Neuron (in vitro differentiated cells): ENCODE data around the gene B3GALT4.
A peak's percentile ranks its signal among the peaks of the same experiment; 100 is the strongest.

Source experiments
- H2AFZ ChIP-seq: one replicate; pipeline ENCODE4 v1.6.1; 2013; ENCODE audit warnings: low read depth, mild to moderate bottlenecking, inconsistent platforms, low read length, moderate library complexity
- H3K27me3 ChIP-seq: one replicate; pipeline ENCODE4 v1.6.1; 2013; ENCODE audit warnings: low read length; ENCODE audit not compliant: insufficient read depth
- H3K36me3 ChIP-seq: one replicate; pipeline ENCODE4 v1.6.1; 2013; ENCODE audit warnings: low read length; ENCODE audit not compliant: insufficient read depth
- H3K4me1 ChIP-seq: one replicate; pipeline ENCODE4 v1.6.1; 2013; ENCODE audit warnings: low read length; ENCODE audit not compliant: insufficient read depth
- H3K4me3 ChIP-seq: 2 replicates; pipeline ENCODE4 v1.5.1; 2013; ENCODE audit warnings: mild to moderate bottlenecking, low read length, moderate library complexity
- H3K9me3 ChIP-seq: one replicate; pipeline ENCODE4 v1.6.1; 2013; ENCODE audit warnings: low read length

The B3GALT4 gene

DNA sequence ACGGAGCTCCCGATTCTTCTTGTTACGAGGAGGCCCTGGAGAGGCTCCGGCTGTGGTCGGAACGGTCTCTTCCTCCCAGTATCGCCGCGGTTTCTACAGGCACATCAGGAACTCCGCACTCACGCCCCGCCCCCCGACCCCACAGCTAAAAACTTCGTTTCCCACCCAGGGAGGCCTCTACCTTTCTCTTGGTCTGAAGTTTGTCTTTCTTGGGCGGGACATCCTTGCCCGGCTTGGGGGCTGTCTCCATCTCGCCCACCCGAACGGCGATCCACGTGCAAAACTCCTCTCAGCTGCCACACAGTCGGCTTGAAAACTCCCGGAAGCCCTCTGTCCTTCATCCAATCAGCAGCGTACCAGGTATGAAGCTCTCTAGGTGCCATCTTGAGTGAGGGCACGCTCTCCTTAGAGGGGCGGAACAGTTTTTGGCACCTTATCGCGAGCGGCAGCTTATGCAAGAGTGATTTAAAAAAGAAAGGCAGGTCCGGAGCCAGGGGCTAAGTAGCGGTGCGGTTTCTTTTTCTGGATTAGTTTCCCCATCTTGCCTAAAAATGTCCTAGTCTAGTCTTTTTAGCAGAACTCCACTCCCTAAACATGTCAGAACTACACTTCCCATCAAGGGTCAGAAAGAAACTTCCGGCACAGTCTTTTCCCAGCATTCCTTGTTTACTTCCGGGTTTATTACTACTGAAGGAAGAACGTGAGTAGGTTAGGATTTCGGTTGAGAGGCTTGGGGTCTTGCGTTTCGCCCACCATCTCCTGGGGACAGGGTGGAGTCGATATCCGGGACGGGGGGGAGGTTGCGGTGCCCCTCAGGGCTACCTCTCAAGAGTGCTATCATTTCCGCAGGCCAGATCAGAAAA is 12.2 kb downstream of the B3GALT4 start, which contains the start of the genes PFDN6 and WDR46:
PFDN6 (plus strand) TSS at position 681 of the 863 bp plus-strand sequence. CDS start 256 bp downstream, outside the sequence.
WDR46 (minus strand) TSS at position 319 of the 863 bp plus-strand sequence; CDS start at position 250, 69 bp downstream.
- Histone ChIP-seq H3K36me3 (peaks cover 38% of the 10 kb centered on the region), H2AFZ (peak within 1 kb of the TSS; percentile 89)

DNA sequence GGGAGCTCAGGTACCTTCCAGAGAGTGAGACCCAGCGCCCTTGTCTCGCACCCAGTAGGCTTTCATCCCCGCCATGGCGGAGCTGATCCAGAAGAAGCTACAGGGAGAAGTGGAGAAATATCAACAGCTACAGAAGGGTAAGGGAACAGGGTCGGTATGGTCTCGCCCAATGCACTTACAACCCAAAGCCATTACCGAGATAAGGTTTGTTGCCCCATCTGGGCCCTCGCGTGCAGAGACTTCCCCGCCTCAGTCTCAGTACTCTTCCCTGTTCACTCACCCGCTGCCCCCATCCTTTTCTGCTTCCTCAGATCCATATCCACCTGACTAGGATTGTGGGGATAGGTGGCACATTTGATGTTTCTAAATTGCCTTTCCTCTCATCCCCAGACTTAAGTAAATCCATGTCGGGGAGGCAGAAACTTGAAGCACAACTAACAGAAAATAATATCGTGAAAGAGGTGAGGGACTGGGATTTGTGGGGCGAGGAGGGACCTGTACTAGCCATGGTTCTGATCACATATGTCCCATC is 12.9 kb downstream of the B3GALT4 start:
- no peaks in the 10 kb centered on the region for H3K9me3 ChIP-seq
- peaks cover 36% of the 10 kb centered on the region for H3K36me3 ChIP-seq
- H2AFZ ChIP-seq, result peak overlapping the region; percentile 89
- H3K4me1 ChIP-seq, result peaks cover 20% of the 10 kb centered on the region
- H3K4me3 ChIP-seq, result peak overlapping the region; percentile 96
- no peaks in the 10 kb centered on the region for H3K27me3 ChIP-seq

More for the DNA sequence above, 12.2 kb downstream of the B3GALT4 start, which contains the start of the genes PFDN6 and WDR46:
- peaks cover 20% of the 10 kb centered on the region for H3K4me1 ChIP-seq
- peak within 1 kb of the TSS; percentile 96 for H3K4me3 ChIP-seq
- H3K9me3 ChIP-seq, result no peaks in the 10 kb centered on the region
- H3K27me3 ChIP-seq, result no peaks in the 10 kb centered on the region

DNA sequence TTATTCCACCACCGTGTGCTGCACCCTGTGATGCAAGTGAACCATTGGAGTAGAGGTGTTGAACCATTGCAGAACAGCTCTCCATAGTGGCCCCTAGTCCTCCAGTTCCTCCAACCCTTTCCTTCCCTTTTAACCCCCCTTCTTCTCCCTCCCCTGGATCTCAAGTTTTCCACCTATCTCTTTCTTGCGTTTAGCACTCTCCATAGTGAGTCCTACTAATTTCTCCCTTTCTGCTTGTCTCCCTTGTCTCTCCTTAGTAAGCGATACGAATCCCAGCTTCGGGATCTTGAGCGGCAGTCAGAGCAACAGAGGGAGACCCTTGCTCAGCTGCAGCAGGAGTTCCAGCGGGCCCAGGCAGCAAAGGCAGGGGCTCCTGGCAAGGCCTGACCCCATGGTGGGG is 13.5 kb downstream of the B3GALT4 start:
- Histone ChIP-seq H3K4me3 (peak overlapping the region; percentile 96), H3K9me3 (no peaks in the 10 kb centered on the region), H3K27me3 (no peaks in the 10 kb centered on the region), H3K36me3 (peaks cover 36% of the 10 kb centered on the region), H3K4me1 (peaks cover 20% of the 10 kb centered on the region), H2AFZ (no peak overlapping the region)

DNA sequence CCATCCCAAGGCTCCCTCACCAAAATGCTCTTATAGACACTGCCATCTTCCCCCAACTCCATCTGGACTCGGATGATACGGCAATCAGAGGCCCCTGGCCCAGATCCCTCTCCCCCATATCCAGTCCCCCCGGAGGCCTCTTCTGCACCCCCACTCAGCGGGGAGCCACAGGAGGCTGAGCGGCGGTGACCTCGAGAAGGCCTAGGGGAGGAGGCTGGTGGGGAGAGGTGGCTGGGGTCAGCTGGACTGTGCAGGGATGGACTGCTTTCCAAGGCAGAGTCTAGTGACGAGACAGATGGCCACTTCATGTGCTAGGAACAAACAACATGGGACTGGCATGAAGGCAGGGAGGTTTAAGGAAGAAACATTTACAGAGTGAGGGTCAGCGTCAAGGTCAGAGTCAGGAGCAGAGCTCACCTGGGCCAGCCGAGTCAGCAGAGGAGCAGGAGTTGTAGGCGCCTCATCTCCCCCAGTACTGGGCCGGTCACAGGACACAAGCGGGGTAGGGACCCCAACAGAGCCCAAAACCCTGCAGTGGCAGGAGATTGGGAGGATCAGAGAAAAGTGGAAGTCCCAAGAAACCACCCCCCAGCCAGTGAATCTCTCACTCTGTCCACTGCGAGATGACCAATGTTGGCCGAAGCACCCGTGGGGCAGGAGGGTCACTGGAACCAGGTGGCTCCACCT is 16.2 kb downstream of the B3GALT4 start:
- Histone ChIP-seq H2AFZ (no peak overlapping the region), H3K9me3 (no peaks in the 10 kb centered on the region), H3K4me3 (no peak overlapping the region), H3K27me3 (no peaks in the 10 kb centered on the region), H3K36me3 (peaks cover 25% of the 10 kb centered on the region), H3K4me1 (peaks cover 25% of the 10 kb centered on the region)

DNA sequence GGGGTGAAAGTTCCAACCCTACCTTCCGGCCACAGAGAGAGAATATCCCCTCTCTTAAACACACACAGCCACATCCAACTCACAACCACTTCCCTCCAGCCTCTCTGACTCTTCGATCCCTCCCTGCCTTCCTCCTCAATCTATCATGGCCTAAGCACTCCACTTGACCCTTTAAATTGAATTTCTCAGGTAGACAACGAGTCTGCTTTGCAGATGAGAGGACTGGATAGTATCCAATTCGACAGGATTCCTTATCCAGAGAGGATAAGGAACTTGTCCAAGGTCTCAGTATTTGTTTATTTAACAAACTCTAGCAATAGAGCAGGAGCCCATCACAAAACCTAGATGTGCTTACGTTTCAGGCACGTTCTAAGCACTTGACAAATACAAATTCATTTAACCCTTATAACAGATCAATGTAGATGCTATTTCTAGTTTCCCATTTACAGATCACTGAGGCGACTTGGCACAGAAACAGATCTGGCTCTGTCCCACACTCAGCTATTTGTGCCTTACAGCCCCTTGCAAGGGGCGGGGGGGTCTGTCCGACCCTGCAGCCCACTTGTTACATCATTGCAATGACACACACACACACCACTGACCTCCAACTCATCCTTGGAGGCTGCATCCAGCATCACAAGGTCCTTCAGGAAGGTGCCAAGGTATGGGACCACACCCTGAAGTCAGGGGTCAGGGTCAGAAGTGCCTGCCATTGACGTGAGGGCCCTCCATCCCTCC is 17.3 kb downstream of the B3GALT4 start:
- no peaks in the 10 kb centered on the region for H3K27me3 ChIP-seq
- peaks cover 25% of the 10 kb centered on the region for H3K36me3 ChIP-seq
- H2AFZ ChIP-seq, result no peak overlapping the region
- no peaks in the 10 kb centered on the region for H3K9me3 ChIP-seq
- no peak overlapping the region for H3K4me3 ChIP-seq
- H3K4me1 ChIP-seq, result peaks cover 23% of the 10 kb centered on the region

DNA sequence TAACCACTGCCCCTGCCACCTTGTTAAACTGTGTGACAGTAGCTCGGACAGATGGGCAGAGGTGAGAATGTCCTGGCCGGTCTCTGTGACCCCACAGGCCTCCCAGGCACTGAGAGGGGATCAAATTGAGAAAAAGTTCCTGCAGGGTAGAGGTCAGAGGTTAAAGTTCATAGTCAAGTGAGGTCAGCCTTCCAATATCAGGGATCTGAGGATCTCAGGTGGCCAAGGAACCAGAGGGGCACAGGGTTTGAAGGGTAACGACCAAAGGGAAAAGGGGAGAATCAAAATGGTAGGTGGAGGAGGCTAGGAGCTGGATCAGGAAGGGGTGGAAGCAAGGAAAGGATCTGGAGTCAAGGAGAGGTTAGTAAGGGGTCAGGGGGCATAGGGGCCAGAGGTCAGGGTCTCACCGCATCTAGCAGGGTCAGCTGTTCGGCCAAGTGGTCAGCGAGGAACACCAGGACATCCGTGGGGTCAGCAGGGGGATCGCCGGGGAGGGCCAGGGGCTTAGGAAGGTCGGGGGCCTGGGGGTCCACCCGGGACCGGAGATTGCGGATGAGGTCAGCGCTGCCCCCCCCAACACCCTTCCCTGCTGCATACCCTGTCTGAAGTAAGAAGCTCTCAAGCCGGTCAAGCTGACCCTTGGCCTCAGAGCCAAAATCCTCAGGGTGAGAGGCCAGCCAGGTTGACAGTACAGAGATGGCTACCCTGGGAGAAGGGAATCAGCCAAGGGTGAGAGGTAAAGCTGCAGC is 18.9 kb downstream of the B3GALT4 start:
- peaks cover 12% of the 10 kb centered on the region for H3K4me1 ChIP-seq
- H3K36me3 ChIP-seq, result peaks cover 25% of the 10 kb centered on the region
- no peaks in the 10 kb centered on the region for H3K27me3 ChIP-seq
- H3K4me3 ChIP-seq, result no peak overlapping the region
- H2AFZ ChIP-seq, result no peak overlapping the region
- no peaks in the 10 kb centered on the region for H3K9me3 ChIP-seq

DNA sequence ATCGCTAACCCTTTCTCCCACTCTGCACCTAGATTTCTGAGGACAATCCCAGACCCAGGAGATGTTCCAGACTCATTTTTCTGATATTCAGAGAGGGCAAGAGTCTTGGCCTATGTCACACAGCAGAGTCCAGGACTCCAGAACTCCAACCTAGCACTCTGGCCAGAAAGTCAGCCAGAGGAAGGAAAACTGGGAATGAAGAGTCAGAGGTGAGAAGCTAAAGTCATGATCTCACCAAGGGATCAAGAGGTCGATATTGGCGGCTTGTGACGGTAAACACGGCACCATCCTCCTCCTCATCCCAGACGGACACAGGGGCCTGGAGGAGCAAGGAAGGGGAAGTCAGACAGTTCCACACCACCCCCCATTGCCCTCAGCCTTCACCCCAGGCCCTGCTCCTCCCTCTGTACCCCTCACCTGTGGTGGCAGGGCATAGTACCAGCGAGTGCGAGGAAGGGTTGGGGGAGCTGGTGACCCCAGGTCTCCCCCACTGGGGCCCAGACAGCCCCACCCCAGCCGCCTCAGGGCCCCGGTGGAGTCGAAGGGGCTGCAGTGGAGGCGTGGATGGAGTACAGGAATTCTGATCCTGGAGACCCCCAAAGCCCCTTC is 20.0 kb downstream of the B3GALT4 start:
- peaks cover 18% of the 10 kb centered on the region for H3K36me3 ChIP-seq
- H2AFZ ChIP-seq, result no peak overlapping the region
- H3K9me3 ChIP-seq, result no peaks in the 10 kb centered on the region
- no peak overlapping the region for H3K4me3 ChIP-seq
- peaks cover 10% of the 10 kb centered on the region for H3K4me1 ChIP-seq
- H3K27me3 ChIP-seq, result no peaks in the 10 kb centered on the region

DNA sequence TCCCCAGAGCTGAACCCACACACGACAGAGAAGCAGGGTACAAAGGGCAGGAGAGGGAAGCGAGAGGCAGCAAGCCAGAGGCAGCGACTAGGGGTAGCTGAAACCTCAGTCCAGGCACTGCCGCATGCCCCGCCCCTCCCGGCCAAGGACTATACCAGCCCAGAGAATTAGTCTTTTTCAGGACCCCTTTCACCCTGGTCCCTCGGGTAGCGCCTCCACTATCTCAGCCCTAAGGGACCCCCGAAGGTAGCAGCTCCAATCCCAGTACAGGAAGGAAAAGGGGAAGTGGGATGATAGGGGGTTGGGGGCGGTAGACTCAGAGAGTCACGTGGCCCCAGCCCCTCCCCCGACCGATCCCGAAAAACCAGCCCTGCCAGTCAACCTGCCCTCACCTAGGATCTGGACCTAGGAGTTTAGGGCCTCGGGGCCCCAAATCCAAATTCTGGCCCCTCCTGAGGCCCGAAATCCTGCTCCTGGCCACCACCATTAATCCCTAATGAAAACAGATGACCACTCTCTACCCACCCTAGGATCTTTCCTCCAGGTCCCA is 20.6 kb downstream of the B3GALT4 start:
- peak overlapping the region; percentile 30 for H3K4me3 ChIP-seq
- H3K27me3 ChIP-seq, result no peaks in the 10 kb centered on the region
- no peak overlapping the region for H2AFZ ChIP-seq
- H3K4me1 ChIP-seq, result peaks cover 10% of the 10 kb centered on the region
- H3K36me3 ChIP-seq, result peaks cover 13% of the 10 kb centered on the region
- no peaks in the 10 kb centered on the region for H3K9me3 ChIP-seq

DNA sequence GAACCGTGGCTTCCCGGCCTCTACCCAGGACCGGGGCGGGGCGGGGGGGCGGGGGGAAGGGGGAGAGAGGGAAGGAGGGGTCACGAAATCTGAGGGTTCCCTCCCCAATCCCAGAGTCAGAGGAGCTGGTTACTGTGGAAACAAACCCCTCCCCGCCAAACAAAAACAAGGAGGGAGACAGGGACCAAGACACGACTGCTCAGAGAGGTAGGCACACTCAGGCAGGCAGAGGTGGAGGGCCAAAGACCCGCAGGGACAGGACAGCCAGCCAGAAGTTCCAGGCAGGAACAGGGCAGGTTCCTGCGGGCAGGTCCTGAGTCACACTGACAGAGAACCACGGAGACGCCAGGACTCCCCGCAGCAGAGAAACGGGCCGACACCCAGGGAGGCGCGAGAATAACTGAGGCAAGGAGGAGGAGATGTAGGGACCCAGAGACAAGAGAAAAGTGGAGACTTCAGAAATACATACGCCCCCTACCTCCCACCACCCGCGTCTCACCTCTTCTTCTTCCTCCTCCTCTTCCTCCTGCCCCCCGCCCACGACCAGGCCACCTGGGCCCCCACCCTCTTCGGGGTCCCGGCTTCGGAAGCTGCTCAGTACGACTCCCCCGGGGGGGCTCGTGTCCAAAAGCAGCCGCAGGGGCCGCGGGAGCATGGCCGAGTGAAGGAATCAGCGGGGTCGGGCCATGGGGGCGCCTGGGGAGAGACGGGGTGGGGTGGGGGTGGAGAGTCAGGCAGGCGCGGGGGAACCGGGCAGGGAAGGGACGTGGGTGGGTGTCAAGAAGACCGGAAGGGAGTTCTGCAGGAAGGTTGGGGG is 21.2 kb downstream of the B3GALT4 start:
- peak overlapping the region; percentile 87 for H3K4me3 ChIP-seq
- peaks cover 8% of the 10 kb centered on the region for H3K36me3 ChIP-seq
- H3K4me1 ChIP-seq, result peaks cover 10% of the 10 kb centered on the region
- no peaks in the 10 kb centered on the region for H3K9me3 ChIP-seq
- H3K27me3 ChIP-seq, result no peaks in the 10 kb centered on the region
- peak overlapping the region; percentile 76 for H2AFZ ChIP-seq

DNA sequence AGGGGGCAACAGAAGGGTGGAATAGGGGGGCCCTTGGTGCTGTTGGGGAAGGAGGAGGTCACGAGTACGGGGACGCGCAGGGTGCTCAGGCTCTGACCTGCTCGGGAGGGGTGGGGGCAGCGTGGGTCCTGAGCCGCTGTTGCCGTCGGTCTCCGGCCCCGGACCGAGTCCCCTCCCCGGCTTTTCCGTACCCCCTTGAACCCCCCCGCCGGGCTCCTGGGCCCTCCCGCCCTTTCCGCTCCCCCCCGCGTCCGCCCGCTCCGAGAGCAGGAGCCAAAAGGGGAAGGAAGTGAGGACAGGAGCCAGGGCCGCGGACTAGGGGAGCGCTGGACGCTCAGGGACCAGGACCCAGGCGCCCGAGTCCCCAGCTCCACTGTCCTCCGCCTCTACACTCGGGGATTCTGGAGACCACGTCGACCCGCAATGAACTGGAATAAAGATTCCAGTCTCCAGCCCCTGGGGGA is 21.9 kb downstream of the B3GALT4 start, which contains the start of gene RGL2:
RGL2 (minus strand) TSS at position 170 of the 464 bp plus-strand sequence. CDS start 332 bp downstream, outside the sequence.
- peaks cover 10% of the 10 kb centered on the region for H3K4me1 ChIP-seq

More for the DNA sequence above, 21.9 kb downstream of the B3GALT4 start, which contains the start of gene RGL2:
- Histone ChIP-seq H3K9me3 (no peaks in the 10 kb centered on the region), H3K4me3 (peak within 1 kb of the TSS; percentile 87), H3K36me3 (peaks cover 6% of the 10 kb centered on the region), H2AFZ (peak within 1 kb of the TSS; percentile 76), H3K27me3 (no peaks in the 10 kb centered on the region)
